ENCODE results near the gene CAMK1D.
"Not testable (repeated sequence)": the region's sequence is repeated elsewhere in the genome, so short reads cannot be mapped to it uniquely, and the experiment has no call there.

CAMK1D gene

GRCh38 chr10:12340937-12341336, 8.4 kb upstream of the CAMK1D start:
- DNase-seq: no peak

GRCh38 chr10:12341526-12341925, 7.8 kb upstream of the CAMK1D start:
- DNase-seq: no peak

- no peak for DNase-seq
Measured at GRCh38 chr10:12344375-12345110, 4.8 kb upstream of the CAMK1D start.

- no peak for DNase-seq
Measured at GRCh38 chr10:12346707-12347106, 2.6 kb upstream of the CAMK1D start.

- peak in 1 of 2 donors; percentile 13 for DNase-seq
Measured at GRCh38 chr10:12348294-12348869, 965 bp upstream of the CAMK1D start.

- DNase-seq: no peak
Measured at GRCh38 chr10:12349629-12350166, 351 bp downstream of the CAMK1D start.

- DNase-seq: peak; percentile 65 to 66
Measured at GRCh38 chr10:12350167-12350872, 973 bp downstream of the CAMK1D start.

GRCh38 chr10:12350925-12351324, 1.6 kb downstream of the CAMK1D start:
- no peak for DNase-seq

- DNase-seq: no peak
Measured at GRCh38 chr10:12351447-12351846, 2.1 kb downstream of the CAMK1D start.

- DNase-seq: no peak
Measured at GRCh38 chr10:12351889-12352288, 2.5 kb downstream of the CAMK1D start.

- no peak for DNase-seq
Measured at GRCh38 chr10:12353399-12354242, 4.3 kb downstream of the CAMK1D start.

GRCh38 chr10:12354696-12355095, 5.3 kb downstream of the CAMK1D start:
- DNase-seq: not testable (repeated sequence)

GRCh38 chr10:12355384-12355783, 6.0 kb downstream of the CAMK1D start:
- DNase-seq: no peak

GRCh38 chr10:12357525-12358151, 8.3 kb downstream of the CAMK1D start:
- no peak for DNase-seq

- no peak for DNase-seq
Measured at GRCh38 chr10:12358863-12359564, 9.7 kb downstream of the CAMK1D start.

GRCh38 chr10:12360461-12360860, 11.1 kb downstream of the CAMK1D start:
- no peak for DNase-seq

GRCh38 chr10:12361115-12361514, 11.8 kb downstream of the CAMK1D start:
- DNase-seq: not testable (repeated sequence)

GRCh38 chr10:12364559-12364958, 15.2 kb downstream of the CAMK1D start:
- no peak for DNase-seq

GRCh38 chr10:12367272-12367671, 17.9 kb downstream of the CAMK1D start:
- no peak for DNase-seq

GRCh38 chr10:12369982-12370381, 20.6 kb downstream of the CAMK1D start:
- DNase-seq: no peak

- DNase-seq: no peak
Measured at GRCh38 chr10:12372846-12373245, 23.5 kb downstream of the CAMK1D start.

- no peak for DNase-seq
Measured at GRCh38 chr10:12375076-12375504, 25.7 kb downstream of the CAMK1D start.
